ENCODE measurements around the gene AHNAK2. TPM values are rescaled to one million over a fixed set of nuclear protein-coding genes. Genes with fewer than 3 reads are reported as not detected.

AHNAK2 gene
- total and polyA plus RNA-seq, 2 experiments from 2014 or later: 1.8 to 4.6 TPM

GRCh38 chr14:104935026-104935650, 43.0 kb downstream of the AHNAK2 start:
- no peaks in the 10 kb centered on the region for H3K9me3 ChIP-seq (ENCODE audit: low read depth)
- H3K4me2 ChIP-seq: no peak overlapping the region
- H2AFZ ChIP-seq: no peak overlapping the region
- H3K9me2 ChIP-seq (replicated peaks; ENCODE audit: insufficient read depth): no peaks in the 10 kb centered on the region
- TF ChIP-seq CTCF (IDR thresholded peaks at IDR 0.05; ENCODE audit: poor library complexity) (no peak), EZH2 (IDR thresholded peaks at IDR 0.05; ENCODE audit: borderline replicate concordance) (no peak), EZH2phosphoT487 (IDR thresholded peaks at IDR 0.05; ENCODE audit: low read depth, severe bottlenecking, unreplicated experiment) (no peak)
- H3K79me2 ChIP-seq: no peaks in the 10 kb centered on the region
- 81% methylated on average over 3 of the region's 3 CpGs for WGBS (ENCODE audit: low lambda C conversion rate, missing lambda C conversion rate)
- H3K27me3 ChIP-seq: peaks cover 68% of the 10 kb centered on the region
- H3K27ac ChIP-seq: no peak overlapping the region
- no peaks in the 10 kb centered on the region for H4K20me1 ChIP-seq (ENCODE audit: insufficient read depth, poor library complexity, severe bottlenecking)
- DNase-seq (ENCODE audit: low spot score): no peak
- no peaks in the 10 kb centered on the region for H3K36me3 ChIP-seq (replicated peaks; ENCODE audit: insufficient read depth, low read depth)
- H3K4me3 ChIP-seq: no peak overlapping the region
- peaks cover 10% of the 10 kb centered on the region for H3K4me1 ChIP-seq (ENCODE audit: insufficient read depth)

- H3K36me3 ChIP-seq (replicated peaks; ENCODE audit: insufficient read depth, low read depth): no peaks in the 10 kb centered on the region
- no peaks in the 10 kb centered on the region for H3K79me2 ChIP-seq
- H3K27ac ChIP-seq: no peak overlapping the region
- WGBS (ENCODE audit: low lambda C conversion rate, missing lambda C conversion rate): 33% methylated on average over 6 of the region's 42 CpGs
- TF ChIP-seq EZH2phosphoT487 (IDR thresholded peaks at IDR 0.05; ENCODE audit: low read depth, severe bottlenecking, unreplicated experiment) (no peak), EZH2 (IDR thresholded peaks at IDR 0.05; ENCODE audit: borderline replicate concordance) (no peak), CTCF (IDR thresholded peaks at IDR 0.05; ENCODE audit: poor library complexity) (no peak)
- H4K20me1 ChIP-seq (ENCODE audit: insufficient read depth, poor library complexity, severe bottlenecking): no peaks in the 10 kb centered on the region
- no peak overlapping the region for H3K4me3 ChIP-seq
- H3K27me3 ChIP-seq: peaks cover 66% of the 10 kb centered on the region
- no peaks in the 10 kb centered on the region for H3K9me2 ChIP-seq (replicated peaks; ENCODE audit: insufficient read depth)
- DNase-seq (ENCODE audit: low spot score): no peak
- no peaks in the 10 kb centered on the region for H3K9me3 ChIP-seq (ENCODE audit: low read depth)
- H3K4me1 ChIP-seq (ENCODE audit: insufficient read depth): peaks cover 10% of the 10 kb centered on the region
- peak overlapping the region; percentile 99 for H3K4me2 ChIP-seq
- no peak overlapping the region for H2AFZ ChIP-seq
These were observed 44.1 kb downstream of the AHNAK2 start for GRCh38 chr14:104933746-104934733.

GRCh38 chr14:104932676-104933631, 45.2 kb downstream of the AHNAK2 start:
- no peak overlapping the region for H3K27ac ChIP-seq

More at GRCh38 chr14:104932676-104933631, 45.2 kb downstream of the AHNAK2 start:
- Histone ChIP-seq H3K4me2 (peak overlapping the region; percentile 99), H3K9me2 (replicated peaks; ENCODE audit: insufficient read depth) (no peaks in the 10 kb centered on the region), H3K4me3 (peak overlapping the region; percentile 64), H2AFZ (peak overlapping the region; percentile 98), H4K20me1 (ENCODE audit: insufficient read depth, poor library complexity, severe bottlenecking) (no peaks in the 10 kb centered on the region), H3K36me3 (replicated peaks; ENCODE audit: insufficient read depth, low read depth) (no peaks in the 10 kb centered on the region), H3K4me1 (ENCODE audit: insufficient read depth) (peaks cover 10% of the 10 kb centered on the region), H3K79me2 (no peaks in the 10 kb centered on the region), H3K9me3 (ENCODE audit: low read depth) (no peaks in the 10 kb centered on the region), H3K27me3 (peaks cover 57% of the 10 kb centered on the region)
- 12% methylated on average over 27 of the region's 100 CpGs for WGBS (ENCODE audit: low lambda C conversion rate, missing lambda C conversion rate)
- TF ChIP-seq EZH2phosphoT487 (IDR thresholded peaks at IDR 0.05; ENCODE audit: low read depth, severe bottlenecking, unreplicated experiment): no peak
- TF ChIP-seq EZH2 (IDR thresholded peaks at IDR 0.05; ENCODE audit: borderline replicate concordance): peak; percentile 40
- peak; percentile 78 for TF ChIP-seq CTCF (IDR thresholded peaks at IDR 0.05; ENCODE audit: poor library complexity)
- DNase-seq (ENCODE audit: low spot score): peak; percentile 92

All from hepatocyte (in vitro differentiated cells).